Caco-2 (cell line): ENCODE data around the gene TAC4. TPM values are rescaled to one million over a fixed set of nuclear protein-coding genes. Genes with fewer than 3 reads are reported as not detected.

Source experiments
- BruUV-seq: library from RNA; stranded (reverse); fragments of 400-500 nt; replicated peaks from 2 replicates; lab custom pipeline; 2021; lab: Mats Ljungman, UMichigan
- CTCF ChIA-PET: fragments of 300-600 bp; sonication (Branson Sonifier 250); formaldehyde crosslinking; loops from one replicate; lab custom pipeline; 2022; ENCODE audit warnings: antibody characterized with exemption; lab: Charles Lee
- POLR2A ChIA-PET: fragments of 300-600 bp; sonication (Branson Sonifier 250); formaldehyde crosslinking; loops from one replicate; lab custom pipeline; 2022; ENCODE audit warnings: antibody characterized with exemption; lab: Charles Lee
- DNase-seq, 2 experiments: peaks; one replicate each; pipeline versions ENCODE4 v3.0.0 to v3.0.0-alpha.2; 2020 to 2022
- H3K27me3 ChIP-seq: replicated peaks from 2 replicates; pipeline ENCODE4 v1.6.0; 2011; ENCODE audit warnings: low read length; ENCODE audit not compliant: control insufficient read depth, insufficient read depth
- H3K36me3 ChIP-seq: 2 replicates; pipeline ENCODE4 v1.5.1; 2011; ENCODE audit warnings: low read length; ENCODE audit not compliant: control insufficient read depth, insufficient read depth
- H3K4me1 ChIP-seq: fragments of 250-450 bp; sonication (Bioruptor Pico); 2 replicates; pipeline ENCODE4 v1.5.1; 2020; ENCODE audit warnings: mild to moderate bottlenecking
- H3K4me3 ChIP-seq: 2 replicates; pipeline ENCODE4 v1.5.1; 2011; ENCODE audit warnings: low read depth, mild to moderate bottlenecking, control low read depth, low read length
- H3K9me3 ChIP-seq: fragments of 250-450 bp; sonication (Bioruptor Pico); 2 replicates; pipeline ENCODE4 v1.5.1; 2020; ENCODE audit warnings: mild to moderate bottlenecking, moderate library complexity
- H3K27ac Mint-ChIP-seq: one replicate; pipeline ENCODE4 v1.8.0; 2022; ENCODE audit warnings: mixed read lengths; ENCODE audit not compliant: unreplicated experiment
- H3K27me3 Mint-ChIP-seq: one replicate; pipeline ENCODE4 v1.8.0; 2022; ENCODE audit warnings: mixed read lengths; ENCODE audit not compliant: insufficient read depth, unreplicated experiment
- H3K36me3 Mint-ChIP-seq: one replicate; pipeline ENCODE4 v1.8.0; 2022; ENCODE audit warnings: mild to moderate bottlenecking, mixed read lengths; ENCODE audit not compliant: insufficient read depth, unreplicated experiment
- H3K4me1 Mint-ChIP-seq: one replicate; pipeline ENCODE4 v1.8.0; 2022; ENCODE audit warnings: low read depth, mixed read lengths; ENCODE audit not compliant: unreplicated experiment
- H3K4me3 Mint-ChIP-seq: one replicate; pipeline ENCODE4 v1.8.0; 2022; ENCODE audit warnings: mild to moderate bottlenecking, moderate library complexity, mixed read lengths; ENCODE audit not compliant: unreplicated experiment
- H3K9me3 Mint-ChIP-seq: one replicate; pipeline ENCODE4 v1.8.0; 2022; ENCODE audit warnings: mixed read lengths; ENCODE audit not compliant: unreplicated experiment
- CTCF ChIP-seq, 2 experiments: fragments of 200-600 bp in 1 of 2; IDR thresholded peaks; 1 replicate in 1 of 2; 2 replicates in 1 of 2; pipeline versions ENCODE4 v1.5.1 to v1.8.0; 2011 to 2022; ENCODE audit warnings: antibody characterized with exemption in 1 of 2, control low read depth in 1 of 2, inconsistent platforms in 1 of 2, low read depth in 1 of 2, low read length in 1 of 2, mild to moderate bottlenecking in 1 of 2, moderate library complexity in 1 of 2; ENCODE audit not compliant: insufficient read depth in 1 of 2, severe bottlenecking in 1 of 2, unreplicated experiment in 1 of 2
- intact Hi-C: fragments of 100-400 bp; cut with micrococcal nuclease; formaldehyde crosslinking; loops from one replicate; pipeline ENCODE4 v1.10.0; 2022; ENCODE audit not compliant: unreplicated experiment
- total RNA-seq: library from RNA; stranded (reverse); gene quantifications from 2 replicates; pipeline ENCODE4 v1.2.3, GENCODE V29; 2022

The TAC4 gene
- total RNA-seq, 1 experiment from 2014 or later, result 17.1 TPM

- peaks cover 70% of the 10 kb centered on the region for H3K4me1 Mint-ChIP-seq
- no peak overlapping the region for H3K4me3 ChIP-seq
These were observed 47.9 kb upstream of the TAC4 start for GRCh38 chr17:49895812-49896211.

GRCh38 chr17:49894761-49895160 is 46.9 kb upstream of the TAC4 start:
- peaks cover 85% of the 10 kb centered on the region for H3K4me1 ChIP-seq
- no peak for TF ChIP-seq CTCF (IDR thresholded peaks at IDR 0.05; ENCODE audit: insufficient read depth in 1 of 2, low read depth in 1 of 2, low read length in 1 of 2, severe bottlenecking in 1 of 2, unreplicated experiment in 1 of 2)
- POLR2A ChIA-PET, result no interaction called here
- CTCF ChIA-PET, result interaction anchor here (1.2 to 2.1 kb wide), 3 partner anchors 9 to 275 kb away, joined by 3 to 6 read pairs (median 5); no protein-coding TSS in a partner anchor
- H3K9me3 ChIP-seq, result no peaks in the 10 kb centered on the region
- H3K36me3 ChIP-seq, result no peaks in the 10 kb centered on the region
- no peaks in the 10 kb centered on the region for H3K27me3 ChIP-seq
- no peak overlapping the region for H3K4me3 ChIP-seq
- intact Hi-C loops, result no loop called here
- no peak overlapping the region for H3K4me3 Mint-ChIP-seq
- H3K9me3 Mint-ChIP-seq, result no peaks in the 10 kb centered on the region
- no peaks in the 10 kb centered on the region for H3K27me3 Mint-ChIP-seq
- no peaks in the 10 kb centered on the region for H3K36me3 Mint-ChIP-seq
- peaks cover 73% of the 10 kb centered on the region for H3K4me1 Mint-ChIP-seq
- H3K27ac Mint-ChIP-seq, result peak overlapping the region; percentile 63
- no peak for DNase-seq
- BruUV-seq, result no TSS peak

More at GRCh38 chr17:49895812-49896211, 47.9 kb upstream of the TAC4 start:
- Mint-ChIP-seq H3K9me3 (no peaks in the 10 kb centered on the region), H3K27me3 (no peaks in the 10 kb centered on the region), H3K27ac (no peak overlapping the region), H3K36me3 (no peaks in the 10 kb centered on the region), H3K4me3 (no peak overlapping the region)
- no TSS peak for BruUV-seq
- ChIA-PET CTCF (interaction anchor here (0.6 to 2.1 kb wide), 3 partner anchors 10 to 274 kb away, joined by 4 to 6 read pairs (median 5); no protein-coding TSS in a partner anchor), POLR2A (no interaction called here)
- peaks cover 79% of the 10 kb centered on the region for H3K4me1 ChIP-seq
- H3K27me3 ChIP-seq, result no peaks in the 10 kb centered on the region
- no peaks in the 10 kb centered on the region for H3K9me3 ChIP-seq
- no peak for DNase-seq
- no peak for TF ChIP-seq CTCF (IDR thresholded peaks at IDR 0.05; ENCODE audit: insufficient read depth in 1 of 2, low read depth in 1 of 2, low read length in 1 of 2, severe bottlenecking in 1 of 2, unreplicated experiment in 1 of 2)
- intact Hi-C loops, result no loop called here
- no peaks in the 10 kb centered on the region for H3K36me3 ChIP-seq

- intact Hi-C loops, result no loop called here
- no peak for DNase-seq
- Mint-ChIP-seq H3K4me3 (no peak overlapping the region), H3K27ac (peak overlapping the region; percentile 96), H3K4me1 (peaks cover 76% of the 10 kb centered on the region), H3K9me3 (no peaks in the 10 kb centered on the region), H3K36me3 (peaks cover 11% of the 10 kb centered on the region), H3K27me3 (no peaks in the 10 kb centered on the region)
- POLR2A ChIA-PET, result no interaction called here
- CTCF ChIA-PET, result no interaction called here
- no peak overlapping the region for H3K4me3 ChIP-seq
- no peaks in the 10 kb centered on the region for H3K9me3 ChIP-seq
- H3K27me3 ChIP-seq, result no peaks in the 10 kb centered on the region
- no TSS peak for BruUV-seq
- no peak for TF ChIP-seq CTCF (IDR thresholded peaks at IDR 0.05; ENCODE audit: insufficient read depth in 1 of 2, low read depth in 1 of 2, low read length in 1 of 2, severe bottlenecking in 1 of 2, unreplicated experiment in 1 of 2)
- no peaks in the 10 kb centered on the region for H3K36me3 ChIP-seq
- peaks cover 82% of the 10 kb centered on the region for H3K4me1 ChIP-seq
These were observed 44.0 kb upstream of the TAC4 start for GRCh38 chr17:49891694-49892389.
